22Rv1 (cell line): ENCODE results near the gene PLAC8.
"Not testable (repeated sequence)": the region's sequence is repeated elsewhere in the genome, so short reads cannot be mapped to it uniquely, and the experiment has no call there.

Experiments
- H3K27ac ChIP-seq: fragments of 450-650 bp; 2 replicates; pipeline ENCODE4 v1.5.1; 2017
- ZFX ChIP-seq: fragments of 450-650 bp; IDR thresholded peaks from 2 replicates; pipeline ENCODE4 v1.6.1; 2017; ENCODE audit warnings: antibody characterized with exemption, borderline replicate concordance
- TF ChIP-seq, protein P1 (sequence below): fragments of 450-650 bp; IDR thresholded peaks from 2 replicates; pipeline ENCODE4 v1.5.1; 2017; ENCODE audit warnings: mild to moderate bottlenecking

Gene PLAC8

DNA sequence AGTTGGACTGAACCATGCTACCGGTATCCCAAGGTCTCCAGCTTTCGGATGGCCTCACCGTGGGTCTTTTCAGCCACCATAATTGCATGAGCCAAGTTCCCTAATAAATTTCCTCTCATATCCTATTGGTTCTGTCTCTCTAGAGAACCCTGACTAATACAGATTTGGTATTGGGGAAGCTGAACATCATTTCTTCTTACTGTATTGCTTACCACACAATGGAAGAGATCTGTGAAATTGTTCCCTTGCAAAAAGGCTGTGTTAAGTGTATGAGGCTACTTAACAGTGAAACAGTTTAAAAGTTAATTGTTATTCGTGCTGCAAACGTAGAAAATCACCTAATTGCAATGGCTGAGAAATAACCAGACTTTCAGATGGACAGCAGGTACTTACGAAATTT is 34.0 kb downstream of the PLAC8 start:
- no peak for TF ChIP-seq ZFX
- TF ChIP-seq, protein P1, sequence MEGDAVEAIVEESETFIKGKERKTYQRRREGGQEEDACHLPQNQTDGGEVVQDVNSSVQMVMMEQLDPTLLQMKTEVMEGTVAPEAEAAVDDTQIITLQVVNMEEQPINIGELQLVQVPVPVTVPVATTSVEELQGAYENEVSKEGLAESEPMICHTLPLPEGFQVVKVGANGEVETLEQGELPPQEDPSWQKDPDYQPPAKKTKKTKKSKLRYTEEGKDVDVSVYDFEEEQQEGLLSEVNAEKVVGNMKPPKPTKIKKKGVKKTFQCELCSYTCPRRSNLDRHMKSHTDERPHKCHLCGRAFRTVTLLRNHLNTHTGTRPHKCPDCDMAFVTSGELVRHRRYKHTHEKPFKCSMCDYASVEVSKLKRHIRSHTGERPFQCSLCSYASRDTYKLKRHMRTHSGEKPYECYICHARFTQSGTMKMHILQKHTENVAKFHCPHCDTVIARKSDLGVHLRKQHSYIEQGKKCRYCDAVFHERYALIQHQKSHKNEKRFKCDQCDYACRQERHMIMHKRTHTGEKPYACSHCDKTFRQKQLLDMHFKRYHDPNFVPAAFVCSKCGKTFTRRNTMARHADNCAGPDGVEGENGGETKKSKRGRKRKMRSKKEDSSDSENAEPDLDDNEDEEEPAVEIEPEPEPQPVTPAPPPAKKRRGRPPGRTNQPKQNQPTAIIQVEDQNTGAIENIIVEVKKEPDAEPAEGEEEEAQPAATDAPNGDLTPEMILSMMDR: no peak
- H3K27ac ChIP-seq: no peak overlapping the region

DNA sequence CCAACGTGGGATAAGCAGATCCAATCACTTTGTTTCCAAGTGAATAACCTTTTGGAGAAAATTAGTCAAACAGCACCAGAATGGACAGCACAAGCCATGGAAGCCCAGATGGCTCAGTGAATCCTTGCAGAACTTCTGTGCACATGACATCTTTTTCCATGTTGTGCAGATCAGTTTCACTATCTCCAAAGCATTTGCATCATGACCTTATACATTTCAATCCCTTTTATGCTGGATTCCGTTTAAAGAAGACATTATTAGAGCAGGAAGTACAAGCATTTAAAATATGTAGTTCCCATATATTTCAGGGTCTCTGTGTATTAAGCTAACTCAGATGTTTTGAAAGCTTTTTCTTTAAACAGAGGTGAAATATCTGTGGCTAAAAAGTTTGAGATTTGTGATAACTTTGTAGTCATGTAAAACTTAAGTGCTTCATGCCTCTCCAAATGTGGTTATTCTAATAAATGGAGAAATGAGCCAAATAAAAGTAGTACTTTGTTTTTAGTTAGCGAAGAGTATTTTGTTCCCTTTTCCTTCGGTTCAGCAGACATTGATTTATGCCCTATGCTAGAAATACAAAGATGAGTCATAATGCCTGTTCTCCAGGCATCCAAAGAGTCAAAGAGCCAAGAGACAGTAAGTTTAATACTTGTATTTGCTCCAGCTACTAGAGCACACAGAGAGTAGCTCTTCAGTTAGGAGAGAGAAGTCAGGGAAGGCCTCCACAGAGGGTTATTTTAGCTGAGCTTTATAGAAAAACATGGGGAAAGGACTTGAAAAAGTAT is 39.0 kb downstream of the PLAC8 start:
- TF ChIP-seq, protein P1: no peak
- no peak overlapping the region for H3K27ac ChIP-seq

DNA sequence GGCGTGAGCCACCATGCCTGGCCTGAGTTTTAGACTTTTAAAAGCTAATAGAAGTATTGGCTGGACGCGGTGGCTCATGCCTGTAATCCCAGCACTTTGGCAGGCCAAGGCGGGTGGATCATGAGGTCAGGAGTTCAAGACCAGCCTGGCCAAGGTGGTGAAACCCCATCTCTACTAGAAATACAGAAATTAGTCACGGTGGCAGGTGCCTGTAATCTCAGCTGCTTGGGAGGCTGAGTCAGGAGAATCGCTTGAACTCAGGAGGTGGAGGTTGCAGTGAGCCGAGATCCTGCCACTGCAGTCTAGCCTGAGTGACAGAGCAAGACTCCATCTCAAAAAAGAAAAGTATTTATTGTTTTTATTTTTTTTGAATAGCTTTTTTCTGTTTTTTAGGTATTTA is 39.7 kb downstream of the PLAC8 start:
- H3K27ac ChIP-seq: not testable (repeated sequence)

DNA sequence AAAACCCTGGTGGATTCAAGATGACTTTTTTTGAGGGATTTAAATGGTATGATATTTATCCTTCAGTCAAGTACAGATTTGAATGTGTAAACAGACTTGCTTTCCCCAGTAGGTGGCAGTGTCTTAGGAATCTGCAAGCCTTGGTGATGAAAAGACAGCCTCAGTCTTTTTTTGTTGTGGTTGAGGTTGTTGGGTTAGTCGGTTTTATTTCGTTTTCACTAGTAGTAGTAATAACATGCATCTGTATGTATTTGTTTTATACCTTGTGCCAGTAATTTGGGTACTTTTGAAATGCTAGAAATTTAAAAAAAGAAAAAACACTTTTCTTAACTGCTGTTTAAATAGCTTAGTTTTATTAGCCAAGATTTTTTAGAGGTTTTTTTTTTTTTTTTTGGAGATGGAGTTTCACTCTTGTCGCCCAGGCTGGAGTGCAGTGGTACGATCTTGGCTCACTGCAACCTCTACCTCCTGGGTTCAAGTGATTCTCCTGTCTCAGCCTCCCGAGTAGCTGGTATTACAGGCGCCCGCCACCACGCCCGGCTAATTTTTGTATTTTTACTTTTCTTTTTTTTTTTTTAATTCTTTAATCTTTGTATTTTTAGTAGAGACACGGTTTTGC is 40.3 kb downstream of the PLAC8 start:
- TF ChIP-seq, protein P1: peak; percentile 88
- no peak for TF ChIP-seq ZFX
- no peak overlapping the region for H3K27ac ChIP-seq

DNA sequence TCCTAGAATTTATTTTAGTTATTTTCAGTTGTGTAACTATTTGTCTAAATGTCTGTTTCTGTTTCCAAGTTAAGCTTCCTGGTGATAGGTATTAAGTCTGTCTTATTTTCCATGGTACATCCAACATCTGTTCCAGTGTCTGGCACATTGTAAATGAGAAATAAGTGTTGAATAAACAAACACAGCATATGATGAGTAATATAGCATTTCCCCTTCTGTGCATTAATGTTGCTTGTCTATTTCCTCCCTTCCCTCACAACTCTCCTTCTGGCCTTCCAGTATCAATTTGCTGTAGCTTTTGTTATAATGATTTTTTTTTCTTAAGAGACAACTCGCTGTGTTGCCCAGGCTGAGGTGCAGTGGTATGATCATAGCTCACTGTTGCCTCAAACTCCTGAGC is 43.4 kb downstream of the PLAC8 start:
- H3K27ac ChIP-seq: no peak overlapping the region
- TF ChIP-seq ZFX: no peak

DNA sequence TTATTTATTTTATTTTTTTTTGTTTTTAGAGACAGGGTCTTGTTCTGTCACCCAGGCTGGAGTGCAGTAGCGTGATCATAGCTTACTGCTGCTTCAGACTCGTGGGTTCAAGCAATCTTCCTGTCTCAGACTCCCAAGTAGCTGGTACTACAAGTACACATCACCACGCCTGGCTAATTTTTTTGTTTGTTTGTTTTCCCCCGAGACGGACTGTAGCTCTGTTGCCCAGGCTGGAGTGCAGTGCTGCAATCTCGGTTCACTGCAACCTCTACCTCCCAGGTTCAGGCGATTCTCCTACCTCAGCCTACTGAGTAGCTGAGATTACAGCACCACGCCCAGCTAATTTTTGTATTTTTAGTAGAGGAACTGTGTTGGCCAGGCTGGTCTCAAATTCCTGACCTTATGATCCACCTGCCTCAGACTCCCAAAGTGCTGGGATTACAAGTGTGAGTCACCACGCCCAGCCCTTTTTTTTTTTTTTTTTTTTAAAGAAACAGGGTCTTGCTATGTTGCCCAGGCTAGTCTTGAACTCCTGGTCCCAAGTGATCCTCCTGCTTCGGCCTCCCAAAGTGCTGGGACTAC is 47.4 kb downstream of the PLAC8 start:
- H3K27ac ChIP-seq: no peak overlapping the region
- no peak for TF ChIP-seq ZFX
- TF ChIP-seq, protein P1: no peak

DNA sequence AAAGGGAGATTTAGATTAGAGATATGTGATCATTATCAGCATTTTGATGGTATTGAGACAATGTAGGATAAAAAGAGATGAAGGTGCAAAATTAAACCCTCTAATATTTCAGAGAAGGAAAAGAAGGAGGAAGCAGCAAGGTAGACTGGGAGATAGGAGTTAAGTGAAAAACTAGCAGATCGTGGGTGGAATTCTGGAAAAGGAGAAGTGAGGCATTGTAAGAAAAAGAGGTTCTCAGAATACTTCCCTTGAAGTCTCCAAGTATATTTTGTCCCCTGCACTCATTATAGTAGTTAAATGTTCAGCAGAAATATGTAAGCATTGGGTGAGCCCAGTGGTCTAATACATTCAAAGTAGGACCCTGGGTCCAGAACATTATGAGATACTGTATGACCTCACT is 49.3 kb downstream of the PLAC8 start:
- no peak overlapping the region for H3K27ac ChIP-seq
- TF ChIP-seq, protein P1: no peak
- TF ChIP-seq ZFX: no peak

DNA sequence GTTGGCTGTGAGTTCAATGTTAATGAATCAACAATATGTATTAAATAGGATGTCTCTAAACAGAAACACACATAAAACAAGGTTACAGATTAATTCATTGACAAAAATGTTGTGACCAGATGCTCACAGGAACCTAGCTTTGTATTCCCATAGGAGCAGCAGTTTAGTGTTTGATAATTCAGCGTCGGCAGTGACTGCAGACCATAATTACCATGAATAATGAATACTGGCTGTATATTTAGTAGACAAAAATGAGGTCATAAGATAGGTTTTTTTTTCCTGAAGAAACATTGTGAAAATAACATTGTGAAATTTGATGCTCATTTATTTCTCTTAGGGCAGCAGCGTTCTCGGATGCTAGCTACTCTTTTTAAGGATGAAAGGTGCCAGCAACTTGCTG is 51.8 kb downstream of the PLAC8 start:
- TF ChIP-seq, protein P1: no peak
- TF ChIP-seq ZFX: no peak

More for the DNA sequence above, 51.8 kb downstream of the PLAC8 start:
- no peak overlapping the region for H3K27ac ChIP-seq
